GM13976 (cell line): ENCODE measurements around the gene GNG4.
"Not testable (repeated sequence)": the region's sequence is repeated elsewhere in the genome, so short reads cannot be mapped to it uniquely, and the experiment has no call there.

ENCODE experiments used
- DNase-seq: peaks from one replicate; pipeline ENCODE4 v3.0.0; 2012; ENCODE audit warnings: low spot score
- CTCF ChIP-seq: IDR thresholded peaks from 2 replicates; pipeline ENCODE4 v1.5.1; 2012; ENCODE audit warnings: borderline replicate concordance, mild to moderate bottlenecking; ENCODE audit not compliant: insufficient read depth; ENCODE audit errors: extremely low read depth, missing control alignments, control extremely low read depth
- in situ Hi-C: fragments of 300-500 bp; cut with MboI; formaldehyde crosslinking; loops from one replicate; pipeline ENCODE4 v1.12.0; 2022; ENCODE audit warnings: low sequenced_read_pairs, mixed read lengths, inconsistent platforms; ENCODE audit not compliant: unreplicated experiment

Gene GNG4

GRCh38 chr1:235625340-235625739 lies 24.2 kb downstream of the GNG4 start:
- DNase-seq: no peak
- in situ Hi-C loops: no loop called here
- no peak for TF ChIP-seq CTCF

GRCh38 chr1:235624721-235625333 lies 24.8 kb downstream of the GNG4 start:
- no peak for TF ChIP-seq CTCF
- DNase-seq: no peak
- in situ Hi-C loops: no loop called here

DNA sequence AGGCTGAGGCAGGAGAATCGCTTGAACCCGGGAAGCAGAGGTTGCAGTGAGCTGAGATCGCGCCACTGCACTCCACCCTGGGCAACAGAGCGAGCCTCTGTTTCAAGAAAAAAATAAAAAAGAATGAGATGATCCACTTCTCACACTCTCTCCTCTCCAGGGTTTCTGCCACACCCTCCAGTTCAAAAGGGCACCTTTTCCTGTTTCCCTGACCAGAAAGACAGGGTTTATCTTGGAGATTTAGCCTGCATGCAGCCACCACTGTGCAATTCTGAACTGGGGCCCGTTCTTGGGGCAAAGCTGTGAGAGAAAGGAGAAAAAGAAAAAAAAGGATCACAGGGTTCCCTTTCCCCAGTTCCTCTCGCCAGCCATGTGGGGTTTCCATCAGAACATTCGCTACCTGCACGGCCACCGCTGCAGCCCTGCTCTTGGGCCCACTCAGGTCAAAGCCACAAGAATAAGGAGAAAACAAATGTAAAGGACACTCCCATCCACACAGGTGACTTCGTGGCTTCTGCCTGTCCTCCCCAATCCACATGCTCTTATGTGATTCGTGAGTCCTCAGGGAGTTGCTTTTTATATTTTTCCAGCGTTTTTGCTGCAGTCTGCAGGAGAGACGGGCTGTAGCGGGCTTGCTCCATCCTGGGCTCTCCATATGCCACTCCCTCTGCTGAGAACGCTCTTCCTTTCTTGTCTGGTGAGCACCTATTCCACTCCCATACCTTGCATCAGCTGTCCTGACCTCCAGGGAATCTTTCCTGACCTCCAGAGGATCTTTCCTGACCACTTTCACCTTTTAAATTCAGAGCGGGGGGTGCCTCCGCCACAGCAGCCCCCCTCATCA lies 26.4 kb downstream of the GNG4 start:
- no peak for DNase-seq
- TF ChIP-seq CTCF: no peak
- in situ Hi-C loops: no loop called here

DNA sequence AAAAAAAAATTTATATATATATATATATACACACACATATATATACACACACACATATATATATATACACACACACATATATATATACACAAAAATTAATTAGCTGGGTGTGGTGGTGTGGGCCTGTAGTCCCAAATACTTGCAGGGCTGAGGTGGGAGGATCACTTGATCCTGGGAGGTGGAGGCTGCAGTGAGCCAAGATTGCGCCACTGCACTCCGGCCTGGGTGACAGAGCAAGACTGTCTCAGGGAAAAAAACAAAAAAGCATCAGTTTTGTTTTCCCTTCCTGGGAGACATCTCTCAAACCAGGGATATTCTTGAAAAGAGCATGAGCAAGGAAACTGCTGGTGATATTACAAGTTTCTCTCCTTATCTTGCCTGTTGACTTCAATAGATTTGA lies 30.4 kb downstream of the GNG4 start:
- DNase-seq, in situ Hi-C loops: not testable (repeated sequence)

GRCh38 chr1:235617808-235618207 lies 31.8 kb downstream of the GNG4 start:
- DNase-seq: no peak
- in situ Hi-C loops: no loop called here
- TF ChIP-seq CTCF: no peak

- no peak for TF ChIP-seq CTCF
- DNase-seq: no peak
- in situ Hi-C loops: no loop called here
These were observed 32.4 kb downstream of the GNG4 start for GRCh38 chr1:235617140-235617539.

DNA sequence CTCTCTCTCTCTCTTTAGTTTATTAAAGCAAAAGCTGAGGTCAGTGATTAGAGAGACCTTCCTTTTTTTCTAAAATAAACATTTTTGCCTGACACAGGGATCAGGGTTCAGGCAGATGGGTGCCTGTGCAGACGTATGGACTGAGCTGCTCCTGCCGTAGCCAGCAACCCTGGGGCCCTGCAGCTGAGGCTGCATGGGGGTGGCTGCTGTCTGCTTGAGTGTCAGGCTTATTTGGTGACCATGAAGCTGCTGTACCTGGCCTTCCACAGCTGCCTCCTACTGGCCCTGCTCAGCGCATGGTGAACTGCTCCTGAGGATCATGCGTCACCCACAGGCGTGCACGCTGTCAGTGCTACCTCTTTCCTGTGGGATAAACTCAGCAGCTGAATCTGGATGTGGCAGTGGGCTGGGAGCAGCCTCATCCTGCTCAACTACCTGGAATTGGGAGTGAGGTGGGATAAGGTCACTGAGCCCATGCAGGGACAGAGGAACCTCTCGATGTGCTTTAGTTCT lies 35.1 kb downstream of the GNG4 start:
- in situ Hi-C loops: no loop called here
- DNase-seq: no peak
- no peak for TF ChIP-seq CTCF
